ENCODE data around the gene TNRC6A.

Gene TNRC6A

GRCh38 chr16:24774510-24774909 is 45.1 kb downstream of the TNRC6A start:
- Histone ChIP-seq H3K27me3 (ENCODE audit: insufficient read depth, low read length) (no peaks in the 10 kb centered on the region), H3K27ac (ENCODE audit: low read depth, low read length) (no peak overlapping the region), H3K79me2 (ENCODE audit: control insufficient read depth, insufficient read depth, low read length, unreplicated experiment) (peaks cover 66% of the 10 kb centered on the region), H2AFZ (ENCODE audit: low read length, unreplicated experiment) (no peak overlapping the region), H3K36me3 (ENCODE audit: insufficient read depth, low read length) (peaks cover 41% of the 10 kb centered on the region), H3K4me1 (ENCODE audit: control insufficient read depth, insufficient read depth, low read length, unreplicated experiment) (peaks cover 38% of the 10 kb centered on the region), H3K4me3 (ENCODE audit: low read depth, low read length) (no peak overlapping the region)

GRCh38 chr16:24775455-24775854 is 46.0 kb downstream of the TNRC6A start:
- Histone ChIP-seq H3K4me1 (ENCODE audit: control insufficient read depth, insufficient read depth, low read length, unreplicated experiment) (peaks cover 38% of the 10 kb centered on the region), H3K79me2 (ENCODE audit: control insufficient read depth, insufficient read depth, low read length, unreplicated experiment) (peaks cover 60% of the 10 kb centered on the region), H3K36me3 (ENCODE audit: insufficient read depth, low read length) (peaks cover 51% of the 10 kb centered on the region)

GRCh38 chr16:24776501-24777220 is 47.2 kb downstream of the TNRC6A start:
- Histone ChIP-seq H3K79me2 (ENCODE audit: control insufficient read depth, insufficient read depth, low read length, unreplicated experiment) (peaks cover 54% of the 10 kb centered on the region), H3K27ac (ENCODE audit: low read depth, low read length) (peak overlapping the region; percentile 80), H3K4me3 (ENCODE audit: low read depth, low read length) (no peak overlapping the region), H3K36me3 (ENCODE audit: insufficient read depth, low read length) (peaks cover 56% of the 10 kb centered on the region), H3K27me3 (ENCODE audit: insufficient read depth, low read length) (no peaks in the 10 kb centered on the region), H2AFZ (ENCODE audit: low read length, unreplicated experiment) (no peak overlapping the region), H3K4me1 (ENCODE audit: control insufficient read depth, insufficient read depth, low read length, unreplicated experiment) (peaks cover 33% of the 10 kb centered on the region)

More at GRCh38 chr16:24775455-24775854, 46.0 kb downstream of the TNRC6A start:
- Histone ChIP-seq H2AFZ (ENCODE audit: low read length, unreplicated experiment) (no peak overlapping the region), H3K27ac (ENCODE audit: low read depth, low read length) (peak overlapping the region; percentile 80), H3K27me3 (ENCODE audit: insufficient read depth, low read length) (no peaks in the 10 kb centered on the region), H3K4me3 (ENCODE audit: low read depth, low read length) (no peak overlapping the region; the same call in 1 of the 2 replicates)

GRCh38 chr16:24778671-24779070 is 49.2 kb downstream of the TNRC6A start:
- Histone ChIP-seq H3K27me3 (ENCODE audit: insufficient read depth, low read length) (no peaks in the 10 kb centered on the region), H3K4me1 (ENCODE audit: control insufficient read depth, insufficient read depth, low read length, unreplicated experiment) (peaks cover 31% of the 10 kb centered on the region), H3K27ac (ENCODE audit: low read depth, low read length) (no peak overlapping the region), H2AFZ (ENCODE audit: low read length, unreplicated experiment) (no peak overlapping the region), H3K79me2 (ENCODE audit: control insufficient read depth, insufficient read depth, low read length, unreplicated experiment) (peaks cover 39% of the 10 kb centered on the region), H3K36me3 (ENCODE audit: insufficient read depth, low read length) (peaks cover 55% of the 10 kb centered on the region), H3K4me3 (ENCODE audit: low read depth, low read length) (no peak overlapping the region)

GRCh38 chr16:24781256-24781655 is 51.8 kb downstream of the TNRC6A start:
- Histone ChIP-seq H3K79me2 (ENCODE audit: control insufficient read depth, insufficient read depth, low read length, unreplicated experiment) (peaks cover 21% of the 10 kb centered on the region), H3K4me1 (ENCODE audit: control insufficient read depth, insufficient read depth, low read length, unreplicated experiment) (peaks cover 13% of the 10 kb centered on the region), H3K4me3 (ENCODE audit: low read depth, low read length) (no peak overlapping the region), H3K27ac (ENCODE audit: low read depth, low read length) (no peak overlapping the region), H2AFZ (ENCODE audit: low read length, unreplicated experiment) (no peak overlapping the region), H3K36me3 (ENCODE audit: insufficient read depth, low read length) (peaks cover 50% of the 10 kb centered on the region), H3K27me3 (ENCODE audit: insufficient read depth, low read length) (no peaks in the 10 kb centered on the region)

- H3K27ac ChIP-seq (ENCODE audit: low read depth, low read length): no peak overlapping the region
- H3K4me3 ChIP-seq (ENCODE audit: low read depth, low read length): no peak overlapping the region
- peaks cover 42% of the 10 kb centered on the region for H3K36me3 ChIP-seq (ENCODE audit: insufficient read depth, low read length)
- H3K79me2 ChIP-seq (ENCODE audit: control insufficient read depth, insufficient read depth, low read length, unreplicated experiment): peaks cover 11% of the 10 kb centered on the region
- no peaks in the 10 kb centered on the region for H3K27me3 ChIP-seq (ENCODE audit: insufficient read depth, low read length)
- H3K4me1 ChIP-seq (ENCODE audit: control insufficient read depth, insufficient read depth, low read length, unreplicated experiment): no peaks in the 10 kb centered on the region
- no peak overlapping the region for H2AFZ ChIP-seq (ENCODE audit: low read length, unreplicated experiment)
Measured at GRCh38 chr16:24784121-24784520, 54.7 kb downstream of the TNRC6A start.

- Histone ChIP-seq H2AFZ (ENCODE audit: low read length, unreplicated experiment) (no peak overlapping the region), H3K4me1 (ENCODE audit: control insufficient read depth, insufficient read depth, low read length, unreplicated experiment) (no peaks in the 10 kb centered on the region), H3K27ac (ENCODE audit: low read depth, low read length) (no peak overlapping the region), H3K79me2 (ENCODE audit: control insufficient read depth, insufficient read depth, low read length, unreplicated experiment) (peaks cover 11% of the 10 kb centered on the region), H3K36me3 (ENCODE audit: insufficient read depth, low read length) (peaks cover 27% of the 10 kb centered on the region), H3K4me3 (ENCODE audit: low read depth, low read length) (no peak overlapping the region), H3K27me3 (ENCODE audit: insufficient read depth, low read length) (no peaks in the 10 kb centered on the region)
Measured at GRCh38 chr16:24789881-24790280, 60.4 kb downstream of the TNRC6A start.

- no peaks in the 10 kb centered on the region for H3K4me1 ChIP-seq (ENCODE audit: control insufficient read depth, insufficient read depth, low read length, unreplicated experiment)
- H2AFZ ChIP-seq (ENCODE audit: low read length, unreplicated experiment): no peak overlapping the region
- no peaks in the 10 kb centered on the region for H3K27me3 ChIP-seq (ENCODE audit: insufficient read depth, low read length)
- no peak overlapping the region for H3K4me3 ChIP-seq (ENCODE audit: low read depth, low read length)
- H3K27ac ChIP-seq (ENCODE audit: low read depth, low read length): no peak overlapping the region
- peaks cover 61% of the 10 kb centered on the region for H3K36me3 ChIP-seq (ENCODE audit: insufficient read depth, low read length)
- no peaks in the 10 kb centered on the region for H3K79me2 ChIP-seq (ENCODE audit: control insufficient read depth, insufficient read depth, low read length, unreplicated experiment)
Measured at GRCh38 chr16:24800586-24800985, 71.1 kb downstream of the TNRC6A start.

- Histone ChIP-seq H3K79me2 (ENCODE audit: control insufficient read depth, insufficient read depth, low read length, unreplicated experiment) (no peaks in the 10 kb centered on the region), H3K36me3 (ENCODE audit: insufficient read depth, low read length) (peaks cover 66% of the 10 kb centered on the region), H3K27ac (ENCODE audit: low read depth, low read length) (no peak overlapping the region), H3K4me3 (ENCODE audit: low read depth, low read length) (no peak overlapping the region), H2AFZ (ENCODE audit: low read length, unreplicated experiment) (no peak overlapping the region), H3K27me3 (ENCODE audit: insufficient read depth, low read length) (no peaks in the 10 kb centered on the region), H3K4me1 (ENCODE audit: control insufficient read depth, insufficient read depth, low read length, unreplicated experiment) (no peaks in the 10 kb centered on the region)
Measured at GRCh38 chr16:24801761-24802302, 72.4 kb downstream of the TNRC6A start.

GRCh38 chr16:24805484-24805883 is 76.0 kb downstream of the TNRC6A start:
- peaks cover 3% of the 10 kb centered on the region for H3K79me2 ChIP-seq (ENCODE audit: control insufficient read depth, insufficient read depth, low read length, unreplicated experiment)
- no peaks in the 10 kb centered on the region for H3K27me3 ChIP-seq (ENCODE audit: insufficient read depth, low read length)
- peaks cover 61% of the 10 kb centered on the region for H3K36me3 ChIP-seq (ENCODE audit: insufficient read depth, low read length)
- no peak overlapping the region for H3K4me3 ChIP-seq (ENCODE audit: low read depth, low read length)
- no peaks in the 10 kb centered on the region for H3K4me1 ChIP-seq (ENCODE audit: control insufficient read depth, insufficient read depth, low read length, unreplicated experiment)
- H2AFZ ChIP-seq (ENCODE audit: low read length, unreplicated experiment): no peak overlapping the region
- no peak overlapping the region for H3K27ac ChIP-seq (ENCODE audit: low read depth, low read length)

- Histone ChIP-seq H3K27ac (ENCODE audit: low read depth, low read length) (no peak overlapping the region), H2AFZ (ENCODE audit: low read length, unreplicated experiment) (no peak overlapping the region), H3K79me2 (ENCODE audit: control insufficient read depth, insufficient read depth, low read length, unreplicated experiment) (peaks cover 3% of the 10 kb centered on the region)
Measured at GRCh38 chr16:24807301-24807700, 77.8 kb downstream of the TNRC6A start.

More at GRCh38 chr16:24807301-24807700, 77.8 kb downstream of the TNRC6A start:
- no peaks in the 10 kb centered on the region for H3K27me3 ChIP-seq (ENCODE audit: insufficient read depth, low read length)
- H3K4me3 ChIP-seq (ENCODE audit: low read depth, low read length): no peak overlapping the region
- peaks cover 58% of the 10 kb centered on the region for H3K36me3 ChIP-seq (ENCODE audit: insufficient read depth, low read length)
- H3K4me1 ChIP-seq (ENCODE audit: control insufficient read depth, insufficient read depth, low read length, unreplicated experiment): no peaks in the 10 kb centered on the region

Data from ACC112 (cell line).